Ishikawa (cell line): ENCODE data around the gene CPM.

Experiments used
- CEBPB ChIP-seq: IDR thresholded peaks from 2 replicates; pipeline ENCODE4 v1.6.1; 2012
- EGR1 ChIP-seq: IDR thresholded peaks from 2 replicates; pipeline ENCODE4 v1.6.1; 2012
- EP300 ChIP-seq: IDR thresholded peaks from 2 replicates; pipeline ENCODE4 v1.6.1; 2012; ENCODE audit warnings: borderline replicate concordance
- NFIC ChIP-seq: IDR thresholded peaks from 2 replicates; pipeline ENCODE4 v1.6.1; 2012
- RAD21 ChIP-seq: IDR thresholded peaks from 2 replicates; pipeline ENCODE4 v1.6.1; 2012; ENCODE audit warnings: low read depth
- TAF1 ChIP-seq: IDR thresholded peaks from 2 replicates; pipeline ENCODE4 v1.6.1; 2012; ENCODE audit warnings: low read depth, mild to moderate bottlenecking
- YY1 ChIP-seq: IDR thresholded peaks from 2 replicates; pipeline ENCODE4 v1.6.1; 2012; ENCODE audit warnings: low read depth
- TF ChIP-seq, protein P1 (sequence below): IDR thresholded peaks from 2 replicates; pipeline ENCODE4 v1.6.1; 2012

GRCh38 chr12:68904351-68904962, 28.5 kb downstream of the CPM start:
- TF ChIP-seq EP300, result no peak
- TF ChIP-seq TAF1, result no peak
- no peak for TF ChIP-seq CEBPB
- TF ChIP-seq, protein P1, sequence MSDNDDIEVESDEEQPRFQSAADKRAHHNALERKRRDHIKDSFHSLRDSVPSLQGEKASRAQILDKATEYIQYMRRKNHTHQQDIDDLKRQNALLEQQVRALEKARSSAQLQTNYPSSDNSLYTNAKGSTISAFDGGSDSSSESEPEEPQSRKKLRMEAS, result no peak
- TF ChIP-seq YY1, result no peak
- TF ChIP-seq NFIC, result no peak
- TF ChIP-seq RAD21, result no peak
- TF ChIP-seq EGR1, result no peak
